ENCODE results near the gene PCDHA1. TPM values are rescaled to one million over a fixed set of nuclear protein-coding genes. Genes with fewer than 3 reads are reported as not detected.

PCDHA1 gene
- polyA plus RNA-seq, 1 of the 3 experiments (the other 2 are of a cell fraction), result 0.16 TPM

DNA sequence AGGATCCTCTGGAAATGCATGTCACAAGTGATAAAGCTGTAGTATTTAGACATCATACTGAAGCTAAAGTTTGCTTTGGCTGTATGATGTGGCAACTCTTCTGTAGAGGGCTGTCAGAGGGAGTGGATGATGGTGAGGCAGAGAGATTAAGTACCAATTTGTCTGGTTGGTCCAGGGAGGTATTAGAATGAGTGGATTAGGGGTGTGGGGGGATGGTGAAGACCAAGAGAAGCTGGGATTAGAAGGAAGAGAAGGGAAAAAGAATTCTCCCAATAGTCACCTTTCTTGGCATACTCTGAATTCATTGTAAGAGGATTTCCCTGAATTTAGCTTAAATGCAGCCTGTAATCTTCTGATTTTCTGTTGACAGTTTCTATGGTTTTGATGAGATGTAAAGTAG is 183.9 kb downstream of the PCDHA1 start:
- no peaks in the 10 kb centered on the region for H3K9me2 ChIP-seq
- no peak overlapping the region for H2AFZ ChIP-seq (ENCODE audit: low read depth)
- CTCF ChIA-PET, result interaction anchor here (0.7 to 6.5 kb wide), 7 partner anchors 9 to 129 kb away, joined by 3 to 28 read pairs (median 4); partner anchors contain the start of gene PCDHA8
- H3K9me3 ChIP-seq, result no peaks in the 10 kb centered on the region
- H3K9ac ChIP-seq, result no peak overlapping the region
- no peak for DNase-seq
- H3K79me2 ChIP-seq (ENCODE audit: insufficient read depth), result no peaks in the 10 kb centered on the region
- H3K4me3 ChIP-seq (ENCODE audit: low read depth in 2 of 2, low read length in 1 of 2), result 0 out of 4 replicates have a peak overlapping the region, but pooled peaks of 1 of the 2 experiments have one; percentile 4
- POLR2A ChIA-PET, result no interaction called here
- no peaks in the 10 kb centered on the region for H3K36me3 ChIP-seq (replicated peaks in 1 of 2; ENCODE audit: control insufficient read depth in 1 of 2, insufficient read depth in 2 of 2, low read length in 1 of 2)
- peak overlapping the region in 1 of 2 experiments; percentile 48; a peak in 2 of 4 replicates for H3K27ac ChIP-seq (ENCODE audit: low read depth in 2 of 2, low read length in 1 of 2)
- no peaks in the 10 kb centered on the region for H3F3A ChIP-seq (replicated peaks; ENCODE audit: insufficient read depth)
- no peak overlapping the region for H3K4me2 ChIP-seq
- no peaks in the 10 kb centered on the region for H4K20me1 ChIP-seq (ENCODE audit: insufficient read depth)
- H3K27me3 ChIP-seq (ENCODE audit: insufficient read depth), result no peaks in the 10 kb centered on the region
- TF ChIP-seq MAX (IDR thresholded peaks at IDR 0.05; ENCODE audit: low read depth) (no peak), GABPA (IDR thresholded peaks at IDR 0.05; ENCODE audit: low read depth) (no peak), TCF12 (IDR thresholded peaks at IDR 0.05) (no peak), RCOR1 (IDR thresholded peaks at IDR 0.05; ENCODE audit: low read length) (no peak), FOXJ3 (CRISPR knock-in tag; IDR thresholded peaks at IDR 0.05) (no peak), TAF1 (IDR thresholded peaks at IDR 0.05; ENCODE audit: borderline replicate concordance, low read depth, low read length) (no peak), MXI1 (IDR thresholded peaks at IDR 0.05; ENCODE audit: low read depth, low read length) (no peak), USF1 (IDR thresholded peaks at IDR 0.05; ENCODE audit: borderline replicate concordance, low read depth) (no peak)
- peaks cover 8 to 39% of the 10 kb centered on the region in 2 experiments; a peak in 3 of 4 replicates for H3K4me1 ChIP-seq (ENCODE audit: control insufficient read depth in 1 of 2, insufficient read depth in 2 of 2, low read depth in 1 of 2, low read length in 1 of 2)

DNA sequence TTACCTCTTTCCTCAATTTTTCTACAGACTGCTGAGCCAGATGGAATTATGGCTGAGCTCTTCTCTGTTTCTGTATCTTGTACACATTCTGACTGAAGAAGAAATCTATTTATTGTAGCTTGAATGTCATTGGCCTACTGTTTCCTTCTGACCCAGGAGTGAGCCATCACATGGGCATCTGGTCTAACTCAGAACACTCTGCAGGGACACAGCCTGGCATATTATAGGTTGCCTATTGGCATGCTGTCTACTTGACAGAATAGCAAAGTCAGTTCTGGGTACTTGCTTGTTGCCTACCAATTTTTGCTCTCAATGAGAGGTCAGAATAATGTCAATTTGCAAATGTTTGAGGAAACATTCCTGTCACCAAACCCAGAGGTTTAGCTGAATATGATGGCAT is 187.6 kb downstream of the PCDHA1 start:
- no peaks in the 10 kb centered on the region for H4K20me1 ChIP-seq (ENCODE audit: insufficient read depth)
- ChIA-PET CTCF (interaction anchor here (1.0 to 6.5 kb wide), 7 partner anchors 12 to 132 kb away, joined by 3 to 28 read pairs (median 3); partner anchors contain the start of genes PCDHA8 and PCDHAC1), POLR2A (interaction anchor here (1.2 kb wide), 1 partner anchor 28 kb away, joined by 6 read pairs; no protein-coding TSS in a partner anchor)
- TF ChIP-seq MXI1 (IDR thresholded peaks at IDR 0.05; ENCODE audit: low read depth, low read length), result peak; percentile 68; the same call in 1 of the 2 replicates
- TF ChIP-seq GABPA (IDR thresholded peaks at IDR 0.05; ENCODE audit: low read depth), result no peak
- H3K9me3 ChIP-seq, result no peaks in the 10 kb centered on the region
- no peak overlapping the region for H3K4me3 ChIP-seq (ENCODE audit: low read depth in 2 of 2, low read length in 1 of 2)
- H2AFZ ChIP-seq (ENCODE audit: low read depth), result no peak overlapping the region
- H3K27me3 ChIP-seq (ENCODE audit: insufficient read depth), result no peaks in the 10 kb centered on the region
- H3K36me3 ChIP-seq (replicated peaks in 1 of 2; ENCODE audit: control insufficient read depth in 1 of 2, insufficient read depth in 2 of 2, low read length in 1 of 2), result no peaks in the 10 kb centered on the region
- no peaks in the 10 kb centered on the region for H3F3A ChIP-seq (replicated peaks; ENCODE audit: insufficient read depth)
- no peaks in the 10 kb centered on the region for H3K79me2 ChIP-seq (ENCODE audit: insufficient read depth)
- peak overlapping the region in 1 of 2 experiments; percentile 55; a peak in 2 of 4 replicates for H3K27ac ChIP-seq (ENCODE audit: low read depth in 2 of 2, low read length in 1 of 2)
- no peak overlapping the region for H3K9ac ChIP-seq
- H3K9me2 ChIP-seq, result no peaks in the 10 kb centered on the region
- peak; percentile 50 for DNase-seq
- peaks cover 9 to 45% of the 10 kb centered on the region in 2 experiments; a peak in 3 of 4 replicates for H3K4me1 ChIP-seq (ENCODE audit: control insufficient read depth in 1 of 2, insufficient read depth in 2 of 2, low read depth in 1 of 2, low read length in 1 of 2)
- no peak overlapping the region for H3K4me2 ChIP-seq

- ChIA-PET POLR2A (interaction anchor here (4.2 kb wide), 1 partner anchor 11 kb away, joined by 23 read pairs; the partner anchor contains the start of gene PCDHAC2), CTCF (interaction anchor here (1.3 to 3.7 kb wide), 4 partner anchors 50 to 136 kb away, joined by 5 to 20 read pairs (median 6); partner anchors contain the start of gene PCDHA8)
- H3F3A ChIP-seq (replicated peaks; ENCODE audit: insufficient read depth), result no peaks in the 10 kb centered on the region
- H3K9ac ChIP-seq, result no peak overlapping the region
- no peak overlapping the region for H3K4me3 ChIP-seq (ENCODE audit: low read depth in 2 of 2, low read length in 1 of 2)
- H3K9me2 ChIP-seq, result no peaks in the 10 kb centered on the region
- DNase-seq, result no peak
- no peaks in the 10 kb centered on the region for H3K79me2 ChIP-seq (ENCODE audit: insufficient read depth)
- no peak overlapping the region for H2AFZ ChIP-seq (ENCODE audit: low read depth)
- 23% methylated on average over 3 of the region's 3 CpGs for WGBS (ENCODE audit: low lambda C conversion rate)
- TF ChIP-seq EP300 (IDR thresholded peaks at IDR 0.05; ENCODE audit: borderline replicate concordance in 1 of 2, low read depth in 1 of 2, low read length in 1 of 2), result peak in 1 of 2 experiments; percentile 28; a peak in 1 of 4 replicates
- TF ChIP-seq MXI1 (IDR thresholded peaks at IDR 0.05; ENCODE audit: low read depth, low read length), result peak; percentile 36; the same call in 1 of the 2 replicates
- peak; percentile 23; the same call in 1 of the 2 replicates for TF ChIP-seq GATA2 (CRISPR knock-in tag; IDR thresholded peaks at IDR 0.05)
- no peak for TF ChIP-seq USF2 (IDR thresholded peaks at IDR 0.05; ENCODE audit: borderline replicate concordance, low read depth, low read length)
- H4K20me1 ChIP-seq (ENCODE audit: insufficient read depth), result no peaks in the 10 kb centered on the region
- H3K4me1 ChIP-seq (ENCODE audit: control insufficient read depth in 1 of 2, insufficient read depth in 2 of 2, low read depth in 1 of 2, low read length in 1 of 2), result peaks cover 9 to 33% of the 10 kb centered on the region in 2 experiments; a peak in 3 of 4 replicates
- no peak overlapping the region for H3K4me2 ChIP-seq
- no peaks in the 10 kb centered on the region for H3K36me3 ChIP-seq (replicated peaks in 1 of 2; ENCODE audit: control insufficient read depth in 1 of 2, insufficient read depth in 2 of 2, low read length in 1 of 2)
- peak overlapping the region in 1 of 2 experiments; percentile 98; a peak in 2 of 4 replicates for H3K27ac ChIP-seq (ENCODE audit: low read depth in 2 of 2, low read length in 1 of 2)
- no peaks in the 10 kb centered on the region for H3K9me3 ChIP-seq
- no peaks in the 10 kb centered on the region for H3K27me3 ChIP-seq (ENCODE audit: insufficient read depth)
These were observed 191.1 kb downstream of the PCDHA1 start for GRCh38 chr5:140977003-140977402.
